ENCODE measurements around the gene ACSM5. TPM values are rescaled to one million over a fixed set of nuclear protein-coding genes. Genes with fewer than 3 reads are reported as not detected.
"Not testable (repeated sequence)": the region's sequence is repeated elsewhere in the genome, so short reads cannot be mapped to it uniquely, and the experiment has no call there.

ACSM5 gene
- total RNA-seq, 1 experiment from 2014 or later, result 0.17 TPM

GRCh38 chr16:20468954-20469353 is 59.6 kb downstream of the ACSM5 start:
- POLR2A ChIA-PET; H3K4me1 Mint-ChIP-seq; DNase-seq (ENCODE audit: low spot score); CTCF ChIA-PET; ATAC-seq; H3K36me3 Mint-ChIP-seq; H3K4me3 Mint-ChIP-seq; H3K27ac Mint-ChIP-seq; H3K27me3 Mint-ChIP-seq (ENCODE audit: low read depth): not testable (repeated sequence)
- peaks cover 46% of the 10 kb centered on the region for H3K9me3 Mint-ChIP-seq

GRCh38 chr16:20469930-20470329 is 60.6 kb downstream of the ACSM5 start:
- H3K4me1 Mint-ChIP-seq; DNase-seq (ENCODE audit: low spot score); H3K4me3 Mint-ChIP-seq; H3K27ac Mint-ChIP-seq; ATAC-seq; H3K27me3 Mint-ChIP-seq (ENCODE audit: low read depth); H3K36me3 Mint-ChIP-seq: not testable (repeated sequence)
- POLR2A ChIA-PET, result interaction anchor here (0.6 kb wide), 1 partner anchor 1669 kb away, joined by 3 read pairs; no protein-coding TSS in a partner anchor
- H3K9me3 Mint-ChIP-seq, result peaks cover 46% of the 10 kb centered on the region
- CTCF ChIA-PET, result interaction anchor here (0.6 kb wide), 1 partner anchor 31 kb away, joined by 3 read pairs; no protein-coding TSS in a partner anchor

- CTCF ChIA-PET, result interaction anchor here (0.6 kb wide), 1 partner anchor 32 kb away, joined by 3 read pairs; no protein-coding TSS in a partner anchor
- H3K36me3 Mint-ChIP-seq; DNase-seq (ENCODE audit: low spot score); H3K27me3 Mint-ChIP-seq (ENCODE audit: low read depth); ATAC-seq; H3K27ac Mint-ChIP-seq; POLR2A ChIA-PET; H3K4me1 Mint-ChIP-seq; H3K4me3 Mint-ChIP-seq: not testable (repeated sequence)
- H3K9me3 Mint-ChIP-seq, result peaks cover 52% of the 10 kb centered on the region
Measured at GRCh38 chr16:20470732-20471131, 61.4 kb downstream of the ACSM5 start.

GRCh38 chr16:20477188-20477744 is 67.9 kb downstream of the ACSM5 start:
- DNase-seq (ENCODE audit: low spot score); H3K27me3 Mint-ChIP-seq (ENCODE audit: low read depth); CTCF ChIA-PET; H3K4me3 Mint-ChIP-seq; ATAC-seq; H3K27ac Mint-ChIP-seq; H3K36me3 Mint-ChIP-seq; H3K4me1 Mint-ChIP-seq; POLR2A ChIA-PET: not testable (repeated sequence)
- peaks cover 19% of the 10 kb centered on the region for H3K9me3 Mint-ChIP-seq

- H3K9me3 Mint-ChIP-seq; DNase-seq (ENCODE audit: low spot score); ATAC-seq; H3K4me3 Mint-ChIP-seq; POLR2A ChIA-PET; H3K27me3 Mint-ChIP-seq (ENCODE audit: low read depth); H3K27ac Mint-ChIP-seq; H3K4me1 Mint-ChIP-seq; H3K36me3 Mint-ChIP-seq: not testable (repeated sequence)
- CTCF ChIA-PET, result interaction anchor here (0.6 kb wide), 1 partner anchor 901 kb away, joined by 3 read pairs; no protein-coding TSS in a partner anchor
Measured at GRCh38 chr16:20483989-20484388, 74.7 kb downstream of the ACSM5 start.

GRCh38 chr16:20484726-20485125 is 75.4 kb downstream of the ACSM5 start:
- Mint-ChIP-seq H3K4me3 (no peak overlapping the region), H3K36me3 (no peaks in the 10 kb centered on the region), H3K4me1 (no peaks in the 10 kb centered on the region), H3K9me3 (no peaks in the 10 kb centered on the region; the same call in 1 of the 2 replicates), H3K27ac (no peak overlapping the region), H3K27me3 (ENCODE audit: low read depth) (peaks cover 6% of the 10 kb centered on the region; the same call in 1 of the 2 replicates)
- CTCF ChIA-PET, result no interaction called here
- POLR2A ChIA-PET, result no interaction called here
- TF ChIP-seq GABPB1 (CRISPR knock-in tag; IDR thresholded peaks at IDR 0.05), result peak; percentile 16; the same call in 1 of the 2 replicates
- TF ChIP-seq TEAD1 (CRISPR knock-in tag; IDR thresholded peaks at IDR 0.05), result no peak
- DNase-seq (ENCODE audit: low spot score), result no peak
- no peak for ATAC-seq

GRCh38 chr16:20485408-20485807 is 76.1 kb downstream of the ACSM5 start:
- Mint-ChIP-seq H3K4me3 (no peak overlapping the region), H3K27me3 (ENCODE audit: low read depth) (peaks cover 6% of the 10 kb centered on the region; the same call in 1 of the 2 replicates), H3K27ac (no peak overlapping the region), H3K4me1 (no peaks in the 10 kb centered on the region), H3K9me3 (no peaks in the 10 kb centered on the region; the same call in 1 of the 2 replicates), H3K36me3 (no peaks in the 10 kb centered on the region)
- DNase-seq (ENCODE audit: low spot score) (no peak), ATAC-seq (no peak)
- CTCF ChIA-PET, result no interaction called here
- TF ChIP-seq SOX15 (CRISPR knock-in tag; IDR thresholded peaks at IDR 0.05), result no peak
- no peak for TF ChIP-seq PRDM15 (CRISPR knock-in tag; IDR thresholded peaks at IDR 0.05)
- no peak for TF ChIP-seq OVOL2 (CRISPR knock-in tag; IDR thresholded peaks at IDR 0.05; ENCODE audit: borderline replicate concordance)
- TF ChIP-seq JUN (CRISPR knock-in tag; IDR thresholded peaks at IDR 0.05), result no peak
- TF ChIP-seq HMGA2 (CRISPR knock-in tag; IDR thresholded peaks at IDR 0.05), result no peak
- no peak for TF ChIP-seq FOXK1 (CRISPR knock-in tag; IDR thresholded peaks at IDR 0.05)
- TF ChIP-seq NFATC4 (CRISPR knock-in tag; IDR thresholded peaks at IDR 0.05), result no peak
- TF ChIP-seq KAT7 (CRISPR knock-in tag; IDR thresholded peaks at IDR 0.05; ENCODE audit: borderline replicate concordance), result no peak
- no peak for TF ChIP-seq ATF6 (CRISPR knock-in tag; IDR thresholded peaks at IDR 0.05)
- POLR2A ChIA-PET, result no interaction called here

Measured in WTC11 (cell line).